Epithelial cell of esophagus (primary cell): Measurements from ENCODE around the gene MORF4L2.
"Not testable (repeated sequence)": the region's sequence is repeated elsewhere in the genome, so short reads cannot be mapped to it uniquely, and the experiment has no call there.

Experiments
- DNase-seq: peaks from one replicate; pipeline ENCODE4 v3.0.0; 2010; ENCODE audit warnings: low read depth
- H3K4me3 ChIP-seq: 2 replicates; pipeline ENCODE4 v1.5.1; 2011; ENCODE audit warnings: mild to moderate bottlenecking, low read length, control low read depth
- TF ChIP-seq, protein P1 (sequence below): IDR thresholded peaks from 2 replicates; pipeline ENCODE4 v1.5.1; 2011; ENCODE audit warnings: low read depth, mild to moderate bottlenecking, low read length, control low read depth, inconsistent platforms; ENCODE audit not compliant: insufficient read depth; ENCODE audit errors: missing control alignments

The MORF4L2 gene

DNA sequence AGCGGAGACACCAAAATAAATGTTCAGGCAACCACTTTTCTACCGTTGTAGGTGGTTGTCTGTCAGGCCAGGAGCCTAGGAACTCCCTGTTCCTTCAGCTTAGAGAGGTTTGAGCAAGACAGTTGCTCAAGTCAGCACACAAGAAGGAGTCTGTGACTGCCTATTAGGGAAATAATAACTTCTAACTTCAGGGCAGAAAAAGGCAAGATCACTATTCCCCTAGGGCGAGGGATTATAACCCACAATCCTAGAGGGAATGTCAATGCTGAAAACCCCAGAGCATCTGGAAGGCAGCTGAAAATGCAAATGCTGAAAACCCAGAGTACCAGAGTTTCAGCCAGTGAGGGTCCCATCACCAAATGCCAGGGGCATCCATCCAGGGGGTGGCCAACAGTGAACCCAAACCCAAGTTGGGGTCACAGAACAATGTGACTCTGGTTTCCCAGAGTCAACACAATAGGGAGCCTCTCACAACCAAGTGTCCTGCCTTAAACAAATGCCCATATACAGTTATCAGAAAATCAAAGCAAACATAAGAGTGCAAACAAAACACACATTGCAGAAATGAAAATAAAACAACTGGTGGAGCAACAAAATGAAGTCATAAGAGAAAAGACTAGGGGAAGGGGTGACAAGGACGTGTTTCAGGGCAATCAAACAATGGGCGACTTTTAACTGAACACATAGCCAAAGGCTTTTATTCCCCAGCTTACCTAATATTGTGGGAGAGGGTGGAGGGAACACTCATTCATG lies 27.6 kb downstream of the MORF4L2 start:
- TF ChIP-seq, protein P1, sequence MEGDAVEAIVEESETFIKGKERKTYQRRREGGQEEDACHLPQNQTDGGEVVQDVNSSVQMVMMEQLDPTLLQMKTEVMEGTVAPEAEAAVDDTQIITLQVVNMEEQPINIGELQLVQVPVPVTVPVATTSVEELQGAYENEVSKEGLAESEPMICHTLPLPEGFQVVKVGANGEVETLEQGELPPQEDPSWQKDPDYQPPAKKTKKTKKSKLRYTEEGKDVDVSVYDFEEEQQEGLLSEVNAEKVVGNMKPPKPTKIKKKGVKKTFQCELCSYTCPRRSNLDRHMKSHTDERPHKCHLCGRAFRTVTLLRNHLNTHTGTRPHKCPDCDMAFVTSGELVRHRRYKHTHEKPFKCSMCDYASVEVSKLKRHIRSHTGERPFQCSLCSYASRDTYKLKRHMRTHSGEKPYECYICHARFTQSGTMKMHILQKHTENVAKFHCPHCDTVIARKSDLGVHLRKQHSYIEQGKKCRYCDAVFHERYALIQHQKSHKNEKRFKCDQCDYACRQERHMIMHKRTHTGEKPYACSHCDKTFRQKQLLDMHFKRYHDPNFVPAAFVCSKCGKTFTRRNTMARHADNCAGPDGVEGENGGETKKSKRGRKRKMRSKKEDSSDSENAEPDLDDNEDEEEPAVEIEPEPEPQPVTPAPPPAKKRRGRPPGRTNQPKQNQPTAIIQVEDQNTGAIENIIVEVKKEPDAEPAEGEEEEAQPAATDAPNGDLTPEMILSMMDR = no peak
- DNase-seq = no peak

DNA sequence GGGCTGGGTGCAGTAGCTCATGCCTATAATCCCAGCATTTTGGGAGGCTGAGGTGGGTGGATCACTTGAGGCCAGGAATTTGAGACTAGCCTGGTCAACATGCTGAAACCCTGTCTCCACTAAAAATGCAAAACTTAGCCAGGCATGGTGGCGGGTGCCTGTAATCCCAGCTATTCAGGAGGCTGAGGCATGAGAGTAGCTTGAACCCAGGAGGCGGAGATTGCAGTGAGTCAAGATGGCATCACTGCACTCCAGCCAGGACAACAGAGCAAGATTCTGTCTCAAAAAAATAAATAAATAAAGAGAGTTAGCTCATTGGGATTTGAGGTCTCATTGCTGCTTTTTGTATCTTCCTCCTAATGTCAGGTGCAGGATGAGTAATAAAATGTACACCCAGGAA lies 29.4 kb downstream of the MORF4L2 start:
- peak; percentile 7 for DNase-seq
- not testable (repeated sequence) for H3K4me3 ChIP-seq

More for the DNA sequence above, 27.6 kb downstream of the MORF4L2 start:
- no peak overlapping the region for H3K4me3 ChIP-seq

DNA sequence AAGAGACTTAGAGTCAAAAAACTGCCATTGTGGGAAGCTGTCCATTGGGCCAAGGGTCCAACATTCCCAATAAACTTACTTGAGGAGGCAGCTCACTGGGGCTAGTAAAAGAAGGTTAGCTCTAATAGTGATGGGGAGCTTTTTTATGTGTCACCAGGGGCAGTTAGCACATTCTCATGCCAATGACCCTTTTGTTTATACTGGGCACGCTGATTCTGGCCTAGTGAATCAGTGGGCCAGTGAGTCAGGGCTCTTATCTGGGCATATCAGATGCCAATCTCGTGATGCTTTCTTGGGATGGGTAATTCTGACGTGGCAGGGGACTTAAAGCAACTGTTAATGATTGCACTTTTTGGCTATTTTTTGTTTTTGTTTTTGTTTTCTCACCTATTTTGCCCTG lies 29.9 kb downstream of the MORF4L2 start:
- no peak overlapping the region for H3K4me3 ChIP-seq
- TF ChIP-seq, protein P1 = no peak
- DNase-seq = peak; percentile 86

DNA sequence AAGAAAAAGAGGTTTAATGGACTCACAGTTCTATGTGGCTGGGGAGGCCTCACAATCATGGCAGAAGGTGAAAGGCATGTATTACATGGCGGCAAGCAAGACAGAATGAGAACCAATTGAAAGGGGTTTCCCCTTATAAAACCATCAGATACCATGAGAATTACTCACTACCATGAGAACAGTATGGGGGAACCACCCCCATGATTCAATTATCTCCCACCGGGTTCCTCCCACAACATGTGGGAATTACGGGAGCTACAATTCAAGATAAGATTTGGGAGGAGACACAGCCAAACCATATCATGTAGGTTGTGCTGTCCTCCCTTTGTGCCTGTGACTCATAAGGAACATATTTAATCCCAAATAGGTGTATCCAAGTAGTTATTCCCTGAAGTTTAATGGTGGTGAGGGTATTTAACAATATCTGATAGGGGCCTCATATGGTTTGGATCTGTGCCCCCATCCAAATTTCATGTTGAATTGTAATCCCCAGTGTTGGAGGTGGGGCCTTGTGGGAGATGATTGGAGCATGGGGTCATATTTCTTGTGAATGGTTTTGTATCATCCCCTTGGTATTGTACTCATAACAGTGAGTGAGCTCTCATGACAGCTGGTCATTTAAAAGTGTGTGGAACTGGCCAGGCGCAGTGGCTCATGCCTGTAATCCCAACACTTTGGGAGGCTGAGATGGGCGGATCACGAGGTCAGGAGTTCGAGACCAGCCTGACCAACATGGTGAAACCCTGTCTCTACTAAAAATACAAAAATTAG lies 31.1 kb downstream of the MORF4L2 start:
- peak; percentile 2 for DNase-seq
- not testable (repeated sequence) for H3K4me3 ChIP-seq

DNA sequence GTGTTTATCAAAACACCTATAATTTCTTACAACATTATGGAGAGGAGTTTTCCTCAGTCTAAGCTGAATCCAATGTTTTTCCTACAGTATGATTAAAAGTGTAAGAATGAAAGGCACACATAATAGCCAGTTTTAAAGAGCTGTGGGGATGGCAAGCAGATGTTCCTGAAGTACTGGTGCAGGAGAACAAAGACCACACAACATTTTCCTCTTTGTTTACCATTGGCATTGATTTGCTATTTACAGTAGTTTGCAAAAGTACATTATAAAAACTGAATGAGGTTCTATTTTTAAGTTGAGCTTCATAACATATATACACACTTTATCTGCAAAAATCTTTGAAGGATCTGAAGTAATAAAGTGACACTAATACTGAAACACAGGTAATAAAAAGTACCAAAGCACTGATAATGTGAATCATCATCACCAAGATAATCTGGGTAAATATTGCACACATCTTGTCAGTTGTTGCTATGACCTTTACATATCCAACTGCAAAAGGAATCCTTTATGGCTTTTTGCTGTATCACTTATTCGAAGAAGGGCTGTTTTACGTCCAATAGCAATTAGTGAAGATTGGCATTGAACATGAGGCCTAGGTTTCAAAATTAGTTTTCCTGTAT lies 35.2 kb downstream of the MORF4L2 start:
- no peak for DNase-seq
- TF ChIP-seq, protein P1 = no peak
- no peak overlapping the region for H3K4me3 ChIP-seq

DNA sequence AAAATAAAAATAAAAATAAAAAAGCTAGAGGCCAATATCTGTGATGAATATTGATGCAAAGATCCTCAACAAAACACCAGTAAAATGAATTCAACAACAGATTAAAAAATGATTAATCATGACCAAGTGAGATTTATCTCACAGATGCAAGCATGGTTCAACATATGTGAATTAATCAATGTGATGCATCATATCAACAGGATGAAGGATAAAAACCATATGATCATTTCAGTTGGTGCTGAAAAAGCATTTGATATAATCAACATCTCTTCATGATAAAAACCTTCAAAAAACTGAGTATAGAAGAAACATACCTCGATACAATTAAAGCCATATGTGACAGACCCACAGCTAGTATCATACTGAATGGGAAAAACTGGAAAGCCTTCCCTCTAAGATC lies 38.9 kb downstream of the MORF4L2 start:
- TF ChIP-seq, protein P1 = no peak

DNA sequence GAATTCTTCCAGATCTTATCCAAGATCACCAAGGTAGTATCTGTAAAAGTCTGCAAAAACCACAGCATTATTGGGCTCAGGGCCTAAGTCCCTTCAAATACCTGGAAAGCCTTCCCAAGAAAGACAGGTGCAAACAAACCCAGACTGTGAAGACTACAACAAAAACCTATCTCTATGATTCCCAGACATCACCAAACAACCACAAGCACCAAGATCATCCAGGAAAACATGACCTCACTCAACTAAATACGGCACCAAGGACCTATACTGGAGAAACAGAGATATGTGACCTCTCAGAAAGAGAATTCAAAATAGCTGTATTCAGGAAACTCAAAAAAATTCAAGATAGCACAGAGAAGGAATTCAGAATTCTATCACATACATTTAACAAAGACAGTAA lies 42.4 kb downstream of the MORF4L2 start:
- DNase-seq = no peak
- TF ChIP-seq, protein P1 = no peak
- no peak overlapping the region for H3K4me3 ChIP-seq

More for the DNA sequence above, 38.9 kb downstream of the MORF4L2 start:
- no peak overlapping the region for H3K4me3 ChIP-seq
- no peak for DNase-seq
